GM12891 (cell line): ENCODE results near the gene WNT10A.

Experiments
- PAX5 ChIP-seq: IDR thresholded peaks from 2 replicates; pipeline ENCODE4 v1.6.1; 2011; ENCODE audit warnings: low read length, moderate library complexity, mild to moderate bottlenecking; ENCODE audit not compliant: insufficient read depth, severe bottlenecking
- POLR2A ChIP-seq: IDR thresholded peaks from 2 replicates; pipeline ENCODE4 v1.6.1; 2011; ENCODE audit warnings: low read depth, low read length, control low read depth
- POLR2AphosphoS5 ChIP-seq: IDR thresholded peaks from 2 replicates; pipeline ENCODE4 v1.6.1; 2011; ENCODE audit warnings: low read depth, low read length, control low read depth
- POU2F2 ChIP-seq: IDR thresholded peaks from 2 replicates; pipeline ENCODE4 v1.6.1; 2011; ENCODE audit warnings: low read depth, mild to moderate bottlenecking, control low read depth, low read length, moderate library complexity
- TAF1 ChIP-seq: IDR thresholded peaks from 2 replicates; pipeline ENCODE4 v1.6.1; 2011; ENCODE audit warnings: low read depth, low read length, control low read depth

GRCh38 chr2:218891275-218892135 lies 10.9 kb downstream of the WNT10A start:
- TF ChIP-seq POLR2A (no peak), POLR2AphosphoS5 (no peak), POU2F2 (no peak), TAF1 (no peak), PAX5 (no peak)
